ENCODE measurements around the gene LPIN2.
"Not testable (repeated sequence)": the region's sequence is repeated elsewhere in the genome, so short reads cannot be mapped to it uniquely, and the experiment has no call there.

DNA sequence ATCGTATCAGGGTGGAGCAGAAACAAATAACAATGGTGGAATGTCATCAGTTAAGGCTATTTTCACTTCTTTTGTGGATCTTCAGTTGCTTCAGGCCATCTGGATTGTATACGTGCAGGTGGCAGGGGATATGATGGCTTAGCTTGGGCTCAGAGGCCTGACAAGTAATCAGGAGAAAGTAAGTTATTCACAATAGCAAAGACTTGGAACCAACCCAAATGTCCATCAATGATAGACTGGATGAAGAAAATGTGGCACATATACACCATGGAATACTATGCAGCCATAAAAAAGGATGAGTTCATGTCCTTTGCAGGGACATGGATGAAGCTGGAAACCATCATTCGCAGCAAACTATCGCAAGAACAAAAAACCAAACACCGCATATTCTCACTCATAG, 10.7 kb upstream of the LPIN2 start:
- TF ChIP-seq POLR2AphosphoS5, EP300 (IDR thresholded peaks at IDR 0.05): not testable (repeated sequence)
